HG03575 (cell line): Measurements from ENCODE around the gene ECE1.

Experiments used
- ATAC-seq: cut with Tn5 transposase; IDR thresholded peaks from one replicate; pipeline ENCODE4 v1.9.1; 2021; ENCODE audit not compliant: unreplicated experiment, insufficient number of reproducible peaks, low FRiP score; ENCODE audit errors: extremely low read depth

The ECE1 gene

GRCh38 chr1:21313203-21313885, 23.1 kb upstream of the ECE1 start:
- no peak for ATAC-seq

DNA sequence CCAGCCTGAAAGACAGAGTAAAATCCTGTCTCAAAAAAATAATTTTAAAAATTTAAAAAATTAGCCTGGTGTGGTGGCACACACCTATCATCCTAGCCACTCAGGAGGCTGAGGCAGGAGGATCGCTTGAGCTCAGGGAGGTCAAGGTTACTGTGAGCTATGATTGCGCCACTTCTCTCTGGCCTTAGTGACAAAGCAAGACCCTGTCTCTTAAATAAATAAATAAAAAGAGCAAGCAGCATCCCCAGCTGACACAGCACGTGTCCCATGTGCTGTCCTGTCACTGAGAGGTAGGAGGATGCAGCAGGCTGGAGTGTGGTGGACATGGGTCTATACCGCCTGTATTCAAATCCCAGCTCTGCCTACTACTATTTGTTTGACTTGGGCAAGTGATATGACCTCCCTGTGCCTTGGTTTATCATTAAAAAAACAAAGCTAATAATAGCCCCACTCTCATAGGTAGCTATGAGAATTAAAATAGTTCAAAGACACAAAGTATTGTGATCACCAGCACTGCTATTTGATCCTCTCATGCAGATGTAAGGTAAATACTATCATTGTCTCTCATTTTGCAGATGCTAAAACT, 22.2 kb upstream of the ECE1 start:
- ATAC-seq: no peak

- ATAC-seq: no peak
Observed at GRCh38 chr1:21311016-21311415, 20.8 kb upstream of the ECE1 start.

- ATAC-seq: no peak
Observed at GRCh38 chr1:21308847-21309652, 18.8 kb upstream of the ECE1 start.

DNA sequence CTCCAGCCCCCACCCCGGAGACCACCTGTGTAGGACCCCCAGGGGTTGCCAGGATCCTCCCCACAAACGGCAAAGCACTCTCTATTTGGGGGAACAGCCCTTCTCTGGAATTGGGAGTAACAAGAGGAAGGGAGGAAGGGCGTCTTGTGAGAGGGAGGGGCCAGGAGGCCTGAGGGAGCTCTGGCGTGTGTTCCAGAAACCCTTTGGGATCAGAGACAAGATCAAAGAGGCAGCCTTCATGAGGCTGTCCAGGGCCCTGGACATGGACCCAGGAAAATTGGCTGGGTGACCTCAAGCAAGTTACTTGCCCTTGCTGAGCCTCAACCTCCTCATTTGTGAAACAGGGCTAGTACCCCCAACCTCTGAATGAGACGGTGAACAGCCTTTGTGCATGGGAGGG, 18.1 kb upstream of the ECE1 start:
- ATAC-seq: no peak

DNA sequence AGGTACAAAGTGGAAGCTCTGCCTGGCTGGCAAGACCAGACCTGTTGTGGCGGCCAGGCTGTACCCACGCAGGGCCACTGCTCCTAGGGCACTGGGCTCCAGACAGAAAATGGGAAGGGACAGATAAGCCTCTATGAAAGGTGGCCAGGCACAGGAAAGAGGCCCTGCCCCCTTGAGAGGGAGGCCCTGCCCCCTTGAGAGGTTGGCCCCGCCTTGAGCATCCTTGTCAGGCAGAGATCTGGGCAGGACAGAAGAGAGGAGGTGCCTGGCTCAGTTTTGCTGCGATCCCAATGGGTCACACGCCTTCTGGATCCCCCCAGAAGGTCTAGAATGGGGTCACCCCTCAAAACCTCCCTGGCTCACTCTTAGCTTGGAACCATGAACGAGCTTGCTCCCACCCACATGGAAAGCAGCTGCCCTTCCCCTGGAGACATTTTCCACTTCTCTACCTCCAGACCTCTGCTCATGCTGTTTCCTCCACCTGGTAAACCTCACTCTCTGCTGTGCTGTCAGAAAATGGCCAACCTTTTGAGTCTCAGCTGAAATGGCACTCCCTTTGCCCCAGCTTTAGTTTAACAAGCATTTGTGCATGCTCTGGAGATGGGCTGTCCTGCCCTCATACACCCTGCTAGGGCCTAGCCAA, 17.5 kb upstream of the ECE1 start:
- no peak for ATAC-seq

- ATAC-seq: no peak
Observed at GRCh38 chr1:21307210-21307609, 16.9 kb upstream of the ECE1 start.

GRCh38 chr1:21305900-21306189, 15.6 kb upstream of the ECE1 start:
- ATAC-seq: no peak

GRCh38 chr1:21305155-21305899, 15.1 kb upstream of the ECE1 start:
- no peak for ATAC-seq

- no peak for ATAC-seq
Observed at GRCh38 chr1:21304488-21304887, 14.2 kb upstream of the ECE1 start.

DNA sequence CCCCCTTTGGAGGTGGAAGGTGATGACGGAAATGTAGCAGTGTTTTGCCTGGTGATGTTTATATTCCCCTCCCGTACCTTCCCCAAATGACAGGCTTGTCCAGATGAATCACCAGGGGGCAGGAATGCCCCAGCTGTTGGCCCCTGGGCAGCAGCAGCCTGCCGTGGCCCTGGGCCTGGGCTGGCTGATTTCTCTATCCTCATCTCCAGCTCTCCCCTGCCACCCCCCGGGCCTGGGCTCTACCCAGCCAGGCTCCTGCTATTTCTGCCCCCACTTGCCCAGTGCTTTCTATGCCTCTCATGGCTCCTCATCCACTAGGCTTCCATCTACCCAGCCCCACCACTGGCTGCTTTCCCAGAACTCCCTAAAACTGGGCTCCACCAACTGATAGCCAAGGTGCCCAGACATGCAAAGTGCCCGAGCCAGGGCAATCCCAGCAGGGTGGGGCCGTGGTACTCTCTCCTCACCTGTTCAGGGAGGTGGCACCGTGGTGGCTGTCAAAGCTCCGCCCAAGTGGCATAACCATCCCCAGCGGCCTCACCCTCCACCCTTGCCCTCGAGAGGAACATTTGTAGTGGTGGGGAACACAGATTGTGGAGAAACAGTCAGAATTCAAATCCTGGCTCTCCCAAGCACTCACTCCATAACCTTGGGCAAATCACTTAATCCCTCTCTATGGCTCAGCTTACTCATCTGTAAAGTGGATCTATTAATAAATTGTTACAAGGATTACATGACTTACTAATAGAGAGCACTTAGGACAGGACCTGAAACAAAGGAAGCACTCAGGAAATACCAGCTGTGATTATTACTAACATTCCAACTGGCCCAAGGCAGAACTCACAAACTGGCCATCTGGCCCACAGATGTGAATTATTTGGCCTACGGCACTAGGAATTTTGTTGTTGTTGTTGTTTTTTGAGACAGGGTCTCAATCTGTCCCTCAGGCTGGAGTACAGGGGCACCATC, 12.8 kb upstream of the ECE1 start:
- no peak for ATAC-seq

GRCh38 chr1:21301794-21302440, 11.7 kb upstream of the ECE1 start:
- ATAC-seq: no peak

GRCh38 chr1:21300774-21301173, 10.5 kb upstream of the ECE1 start:
- no peak for ATAC-seq

GRCh38 chr1:21299780-21300395, 9.6 kb upstream of the ECE1 start:
- ATAC-seq: no peak

GRCh38 chr1:21298981-21299391, 8.7 kb upstream of the ECE1 start:
- ATAC-seq: no peak

GRCh38 chr1:21297975-21298374, 7.7 kb upstream of the ECE1 start:
- no peak for ATAC-seq
